Thymus (tissue), 11 donors: ENCODE results near the gene MCAM. TPM values are rescaled to one million over a fixed set of nuclear protein-coding genes. Genes with fewer than 3 reads are reported as not detected.
A peak's percentile ranks its signal among the peaks of the same experiment; 100 is the strongest.

Experiments
- DNase-seq, 9 donors: peaks; one replicate each; pipeline ENCODE4 v3.0.0-alpha.2; 2013; ENCODE audit warnings: low spot score in 9 of 9, low read depth in 6 of 9, missing footprints in 1 of 9
- H3K27ac ChIP-seq, 2 donors: one replicate each; pipeline ENCODE4 v1.5.1; 2013; ENCODE audit warnings: control low read depth in 1 of 2, low read depth in 1 of 2, low read length in 1 of 2, mild to moderate bottlenecking in 1 of 2, moderate library complexity in 1 of 2
- H3K27me3 ChIP-seq, 2 donors: one replicate each; pipeline ENCODE4 v1.5.1; 2013; ENCODE audit warnings: low read length in 1 of 2; ENCODE audit not compliant: control insufficient read depth in 2 of 2, insufficient read depth in 1 of 2
- H3K36me3 ChIP-seq, 2 donors: one replicate each; pipeline ENCODE4 v1.5.1; 2013; ENCODE audit warnings: low read length in 1 of 2, mild to moderate bottlenecking in 1 of 2, moderate library complexity in 1 of 2; ENCODE audit not compliant: control insufficient read depth in 2 of 2, insufficient read depth in 2 of 2
- H3K4me1 ChIP-seq, 2 donors: one replicate each; pipeline ENCODE4 v1.5.1; 2013; ENCODE audit warnings: low read length in 2 of 2; ENCODE audit not compliant: control insufficient read depth in 2 of 2, insufficient read depth in 2 of 2
- H3K4me3 ChIP-seq, 2 donors: one replicate each; pipeline ENCODE4 v1.5.1; 2013; ENCODE audit warnings: low read length in 2 of 2, control low read depth in 1 of 2, mild to moderate bottlenecking in 1 of 2
- H3K9me3 ChIP-seq, 2 donors: one replicate each; pipeline ENCODE4 v1.5.1; 2013; ENCODE audit warnings: low read length in 1 of 2, mild to moderate bottlenecking in 1 of 2; ENCODE audit not compliant: control insufficient read depth in 2 of 2, insufficient read depth in 1 of 2
- WGBS: extraction: QIAGEN DNeasy Blood & Tissue Kit; methylation state at CpG from one replicate; pipeline ENCODE4 v1.1.7; 2013; 5-methylcytosine and 5-hydroxymethylcytosine counted together
- polyA plus RNA-seq: library from polyadenylated mRNA; stranded (reverse); fragments of 200-250 nt; gene quantifications from one replicate; pipeline ENCODE4 v1.2.3, GENCODE V29; 2013
- total RNA-seq: library from RNA; stranded (reverse); fragments of 120-200 nt; gene quantifications from one replicate; pipeline ENCODE4 v1.2.4, GENCODE V29; 2013
- donor health status: healthy.

The MCAM gene
- total and polyA plus RNA-seq, 2 donors = 20.1 to 54.4 TPM

- no peak for DNase-seq
These were observed 6.1 kb upstream of the MCAM start for GRCh38 chr11:119322921-119323531.

DNA sequence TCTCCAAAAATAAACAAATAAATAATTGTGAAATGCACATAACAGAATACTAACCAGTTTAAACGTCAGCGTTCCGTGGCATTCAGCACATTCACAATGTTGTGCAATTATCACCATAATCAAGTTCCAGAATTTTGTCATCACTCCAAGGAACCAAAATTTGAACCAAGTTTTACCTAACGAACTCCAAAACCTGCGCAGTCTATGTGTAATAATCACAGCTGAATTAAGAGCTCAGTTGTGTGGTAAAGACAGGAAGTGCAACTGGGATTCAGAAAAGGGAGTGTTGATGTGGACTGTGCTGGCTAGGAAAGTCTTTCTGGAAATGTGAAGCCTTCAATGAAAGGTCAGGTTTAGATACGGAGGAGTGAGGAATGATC is 5.4 kb upstream of the MCAM start:
- DNase-seq = no peak
- WGBS = 78% methylated on average over 6 of the region's 6 CpGs
- H3K27me3 ChIP-seq = peaks cover 23 to 42% of the 10 kb centered on the region in 2 donors
- no peak overlapping the region for H3K27ac ChIP-seq
- H3K9me3 ChIP-seq = no peaks in the 10 kb centered on the region
- no peak overlapping the region for H3K4me3 ChIP-seq
- peaks cover 15 to 45% of the 10 kb centered on the region in 2 donors for H3K4me1 ChIP-seq
- no peaks in the 10 kb centered on the region for H3K36me3 ChIP-seq

More at GRCh38 chr11:119322921-119323531, 6.1 kb upstream of the MCAM start:
- peaks cover 17 to 35% of the 10 kb centered on the region in 2 donors for H3K27me3 ChIP-seq
- H3K9me3 ChIP-seq = no peaks in the 10 kb centered on the region
- peaks cover 13 to 38% of the 10 kb centered on the region in 2 donors for H3K4me1 ChIP-seq
- H3K4me3 ChIP-seq = no peak overlapping the region
- 94% methylated on average over 19 of the region's 20 CpGs for WGBS
- no peak overlapping the region for H3K27ac ChIP-seq
- H3K36me3 ChIP-seq = no peaks in the 10 kb centered on the region

- 4% methylated on average over 60 of the region's 60 CpGs for WGBS
- Histone ChIP-seq H3K27me3 (peaks cover 36 to 56% of the 10 kb centered on the region in 2 donors), H3K27ac (peak overlapping the region; percentile 58 to 85), H3K36me3 (no peaks in the 10 kb centered on the region), H3K9me3 (peaks cover 0 to 7% of the 10 kb centered on the region in 2 donors), H3K4me1 (peaks cover 24 to 57% of the 10 kb centered on the region in 2 donors), H3K4me3 (peak overlapping the region; percentile 44 to 60)
- DNase-seq = peak in 2 of 9 donors; percentile 56 to 75
These were observed 4.0 kb upstream of the MCAM start for GRCh38 chr11:119320776-119321524.

DNA sequence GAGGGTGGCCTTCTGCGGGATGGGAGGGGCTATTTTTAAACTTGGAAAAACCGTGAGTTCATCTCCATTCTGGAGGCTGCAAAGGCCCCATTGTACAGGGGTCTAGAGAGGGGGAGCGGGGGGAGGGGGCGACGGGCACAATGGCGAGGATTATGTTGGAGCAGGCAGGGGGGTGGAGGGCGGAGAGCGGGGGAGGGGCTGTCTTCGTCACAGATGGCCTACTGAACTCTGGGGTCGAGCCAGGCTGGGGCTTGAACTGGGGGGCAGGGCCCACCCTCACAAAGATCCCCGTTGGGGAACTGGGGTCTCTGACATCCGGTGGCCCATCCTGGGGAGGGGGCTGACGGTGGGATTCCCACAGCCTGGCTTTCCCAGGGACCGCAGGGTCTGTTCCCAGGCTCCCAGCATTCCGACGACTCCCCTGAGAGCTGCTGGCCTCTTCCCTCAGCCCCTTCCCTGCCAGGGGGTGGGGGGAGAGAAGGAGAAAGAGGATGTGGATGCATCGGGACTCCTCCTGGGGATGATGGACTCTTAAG is 3.4 kb upstream of the MCAM start:
- Histone ChIP-seq H3K27ac (peak overlapping the region; percentile 58 to 85), H3K9me3 (peaks cover 0 to 13% of the 10 kb centered on the region in 2 donors), H3K4me3 (peak overlapping the region in 1 of 2 donors; percentile 60), H3K36me3 (no peaks in the 10 kb centered on the region), H3K27me3 (peaks cover 42 to 63% of the 10 kb centered on the region in 2 donors), H3K4me1 (peaks cover 27 to 63% of the 10 kb centered on the region in 2 donors)
- WGBS = 57% methylated on average over 17 of the region's 17 CpGs
- no peak for DNase-seq

GRCh38 chr11:119319700-119320239 is 2.8 kb upstream of the MCAM start:
- 74% methylated on average over 11 of the region's 11 CpGs for WGBS
- Histone ChIP-seq H3K9me3 (peaks cover 0 to 15% of the 10 kb centered on the region in 2 donors), H3K4me1 (peaks cover 30 to 69% of the 10 kb centered on the region in 2 donors), H3K36me3 (no peaks in the 10 kb centered on the region), H3K27me3 (peaks cover 42 to 67% of the 10 kb centered on the region in 2 donors), H3K4me3 (no peak overlapping the region), H3K27ac (peak overlapping the region; percentile 10 to 55)
- no peak for DNase-seq

DNA sequence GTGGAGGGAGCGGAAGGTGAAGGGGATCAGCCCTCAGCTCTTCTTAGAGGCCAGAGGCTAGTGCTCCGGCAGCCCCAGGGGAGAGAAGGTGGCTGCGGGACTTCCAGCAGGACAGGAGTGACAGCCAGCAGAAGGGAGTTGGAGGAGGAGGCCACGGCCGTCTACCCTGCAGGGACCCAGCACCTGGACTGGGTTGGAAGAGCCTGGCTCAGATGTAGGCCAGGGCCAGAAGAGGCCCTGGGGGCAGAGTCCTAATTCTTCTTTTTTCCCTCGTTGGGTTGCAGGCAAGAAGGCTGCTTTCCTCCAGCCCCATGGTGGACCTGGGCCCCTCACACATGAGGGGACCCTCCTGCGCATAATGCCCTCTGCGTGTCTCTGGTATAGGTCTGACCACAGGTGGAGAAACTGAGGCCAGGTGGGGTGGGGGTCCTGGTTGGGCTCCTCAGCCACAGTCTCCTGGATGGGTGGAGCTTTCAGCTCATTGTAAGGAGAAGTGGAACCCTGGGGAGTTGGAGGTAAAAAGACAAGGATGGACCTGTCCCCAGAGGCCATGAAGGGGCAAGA is 2.3 kb upstream of the MCAM start:
- peaks cover 42 to 71% of the 10 kb centered on the region in 2 donors for H3K27me3 ChIP-seq
- H3K27ac ChIP-seq = peak overlapping the region; percentile 10 to 73
- no peaks in the 10 kb centered on the region for H3K36me3 ChIP-seq
- H3K9me3 ChIP-seq = peaks cover 0 to 19% of the 10 kb centered on the region in 2 donors
- DNase-seq = no peak
- H3K4me3 ChIP-seq = no peak overlapping the region
- WGBS = 90% methylated on average over 8 of the region's 8 CpGs
- H3K4me1 ChIP-seq = peaks cover 35 to 74% of the 10 kb centered on the region in 2 donors

- Histone ChIP-seq H3K36me3 (no peaks in the 10 kb centered on the region), H3K9me3 (peaks cover 0 to 19% of the 10 kb centered on the region in 2 donors), H3K4me1 (peaks cover 36 to 77% of the 10 kb centered on the region in 2 donors), H3K27ac (peak overlapping the region; percentile 37 to 73), H3K4me3 (no peak overlapping the region), H3K27me3 (peaks cover 42 to 71% of the 10 kb centered on the region in 2 donors)
- peak in 2 of 9 donors; percentile 71 to 80 for DNase-seq
- 84% methylated on average over 22 of the region's 22 CpGs for WGBS
These were observed 1.6 kb upstream of the MCAM start for GRCh38 chr11:119318240-119319135.

DNA sequence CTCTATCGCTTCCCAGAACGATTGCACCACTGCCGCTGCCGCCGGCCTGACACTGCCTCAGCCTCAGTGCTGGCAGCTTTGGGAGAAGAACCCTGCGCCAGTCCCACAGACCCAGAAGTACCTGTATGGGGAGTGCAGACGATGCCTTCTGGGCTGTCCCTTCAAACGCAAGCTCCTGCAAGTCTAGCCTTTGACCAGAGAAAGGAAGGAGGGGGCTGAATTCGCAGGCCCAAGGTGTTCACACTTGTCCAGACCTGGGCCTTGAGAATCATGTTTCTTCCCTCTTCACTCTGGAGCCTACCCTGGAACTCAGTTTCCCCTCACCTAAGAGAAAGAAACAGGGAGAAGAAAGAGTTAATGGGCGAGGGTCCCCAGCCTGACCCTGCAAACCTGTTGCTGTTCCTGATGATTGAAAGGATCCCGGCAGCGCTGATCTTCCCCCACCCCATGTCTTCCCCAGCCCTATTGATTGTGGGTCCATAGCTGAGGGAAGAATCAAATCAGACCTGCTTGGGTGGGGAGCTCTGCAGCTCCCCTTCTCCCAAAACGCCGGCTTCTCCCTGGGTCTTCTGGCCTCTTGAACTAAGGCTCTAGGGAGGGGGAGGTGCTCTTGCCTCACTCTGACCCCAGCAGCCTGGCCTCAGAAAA is 786 bp upstream of the MCAM start:
- Histone ChIP-seq H3K9me3 (peaks cover 0 to 19% of the 10 kb centered on the region in 2 donors), H3K27ac (peak overlapping the region; percentile 10 to 37), H3K27me3 (peaks cover 42 to 71% of the 10 kb centered on the region in 2 donors), H3K4me3 (peak overlapping the region in 1 of 2 donors; percentile 59), H3K4me1 (peaks cover 36 to 77% of the 10 kb centered on the region in 2 donors), H3K36me3 (no peaks in the 10 kb centered on the region)
- WGBS = 80% methylated on average over 14 of the region's 14 CpGs
- DNase-seq = no peak
